DOHH2 (cell line): ENCODE measurements around the gene SCNN1B.
A peak's percentile ranks its signal among the peaks of the same experiment; 100 is the strongest.
"Not testable (repeated sequence)": the region's sequence is repeated elsewhere in the genome, so short reads cannot be mapped to it uniquely, and the experiment has no call there.

ENCODE experiments used
- H3F3A ChIP-seq: fragments of 200-600 bp; sonication (generic), shearing (Covaris generic); 2 replicates; pipeline ENCODE4 v1.6.0; 2016; ENCODE audit warnings: antibody characterized with exemption, mild to moderate bottlenecking; ENCODE audit not compliant: control insufficient read depth, insufficient read depth
- H3K27ac ChIP-seq: fragments of 200-600 bp; sonication (generic); 2 replicates; pipeline ENCODE4 v1.5.1; 2014; ENCODE audit warnings: low read depth, mild to moderate bottlenecking, low read length, moderate library complexity
- H3K27me3 ChIP-seq: fragments of 200-600 bp; sonication (generic); 2 replicates; pipeline ENCODE4 v1.6.1; 2014; ENCODE audit warnings: mild to moderate bottlenecking, low read length, mixed read lengths; ENCODE audit not compliant: control insufficient read depth
- H3K36me3 ChIP-seq: fragments of 200-600 bp; sonication (generic); 2 replicates; pipeline ENCODE4 v1.6.1; 2014; ENCODE audit warnings: mild to moderate bottlenecking, low read length, moderate library complexity, mixed read lengths; ENCODE audit not compliant: control insufficient read depth
- H3K4me1 ChIP-seq: fragments of 200-600 bp; sonication (generic); 2 replicates; pipeline ENCODE4 v1.6.1; 2014; ENCODE audit warnings: mild to moderate bottlenecking, low read length, mixed read lengths; ENCODE audit not compliant: control insufficient read depth
- H3K4me2 ChIP-seq: fragments of 200-600 bp; sonication (generic); 2 replicates; pipeline ENCODE4 v1.6.0; 2014; ENCODE audit warnings: mild to moderate bottlenecking, low read length, moderate library complexity
- H3K4me3 ChIP-seq: fragments of 200-600 bp; sonication (generic); 2 replicates; pipeline ENCODE4 v1.5.1; 2014; ENCODE audit warnings: mild to moderate bottlenecking, low read length, mixed read lengths
- H3K79me2 ChIP-seq: fragments of 200-600 bp; sonication (generic); 2 replicates; pipeline ENCODE4 v1.6.1; 2014; ENCODE audit warnings: mild to moderate bottlenecking, low read length, mixed read lengths; ENCODE audit not compliant: control insufficient read depth
- H3K9me2 ChIP-seq: fragments of 200-600 bp; sonication (generic); replicated peaks from 2 replicates; pipeline ENCODE4 v1.6.1; 2014; ENCODE audit warnings: mild to moderate bottlenecking, low read length, mixed read lengths; ENCODE audit not compliant: control insufficient read depth
- H3K9me3 ChIP-seq: fragments of 200-600 bp; sonication (generic); 2 replicates; pipeline ENCODE4 v1.6.1; 2014; ENCODE audit warnings: antibody characterized with exemption, low read length, mixed read lengths; ENCODE audit not compliant: control insufficient read depth, insufficient read depth
- H4K20me1 ChIP-seq: fragments of 200-600 bp; sonication (generic); 2 replicates; pipeline ENCODE4 v1.6.0; 2014; ENCODE audit warnings: low read depth, mild to moderate bottlenecking, antibody characterized with exemption, low read length, moderate library complexity; ENCODE audit not compliant: control insufficient read depth, insufficient read depth
- EZH2phosphoT487 ChIP-seq: fragments of 200-600 bp; sonication (generic); IDR thresholded peaks from 2 replicates; pipeline ENCODE4 v1.6.1; 2017; ENCODE audit warnings: borderline replicate concordance, mild to moderate bottlenecking, antibody characterized with exemption, low read length, moderate library complexity, mixed read lengths
- TF ChIP-seq, protein P1 (sequence below): fragments of 200-600 bp; sonication (generic); IDR thresholded peaks from one replicate; pipeline ENCODE4 v1.5.1; 2014; ENCODE audit warnings: antibody characterized with exemption, mild to moderate bottlenecking, low read depth, low read length; ENCODE audit not compliant: poor library complexity, severe bottlenecking

The SCNN1B gene

DNA sequence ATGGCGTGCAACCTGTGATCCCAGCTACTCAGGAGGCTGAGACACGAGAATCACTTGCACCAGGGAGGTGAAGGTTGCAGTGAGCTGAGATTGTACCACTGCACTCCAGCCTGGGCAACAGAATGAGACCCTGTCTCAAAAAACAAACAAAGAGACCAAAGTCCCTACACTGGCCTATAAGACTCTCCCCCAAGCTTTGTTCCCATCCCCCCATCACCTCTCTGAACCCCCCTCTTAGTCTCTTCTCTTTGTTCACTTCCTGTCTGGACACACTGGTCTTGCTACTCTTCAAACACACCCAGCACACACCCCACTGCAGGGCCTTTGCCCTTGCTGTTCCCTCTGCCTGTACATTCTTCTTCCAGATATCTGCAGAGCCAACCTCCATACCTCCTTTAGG is 7.8 kb upstream of the SCNN1B start:
- Histone ChIP-seq H3K36me3 (no peaks in the 10 kb centered on the region), H3K9me2 (no peaks in the 10 kb centered on the region), H4K20me1 (no peaks in the 10 kb centered on the region), H3K4me2 (no peak overlapping the region), H3K4me3 (no peak overlapping the region), H3K4me1 (peaks cover under 1% of the 10 kb centered on the region; the same call in 1 of the 2 replicates), H3K27ac (no peak overlapping the region), H3K9me3 (no peaks in the 10 kb centered on the region), H3K79me2 (no peaks in the 10 kb centered on the region), H3F3A (no peaks in the 10 kb centered on the region), H3K27me3 (no peaks in the 10 kb centered on the region)
- TF ChIP-seq, protein P1, sequence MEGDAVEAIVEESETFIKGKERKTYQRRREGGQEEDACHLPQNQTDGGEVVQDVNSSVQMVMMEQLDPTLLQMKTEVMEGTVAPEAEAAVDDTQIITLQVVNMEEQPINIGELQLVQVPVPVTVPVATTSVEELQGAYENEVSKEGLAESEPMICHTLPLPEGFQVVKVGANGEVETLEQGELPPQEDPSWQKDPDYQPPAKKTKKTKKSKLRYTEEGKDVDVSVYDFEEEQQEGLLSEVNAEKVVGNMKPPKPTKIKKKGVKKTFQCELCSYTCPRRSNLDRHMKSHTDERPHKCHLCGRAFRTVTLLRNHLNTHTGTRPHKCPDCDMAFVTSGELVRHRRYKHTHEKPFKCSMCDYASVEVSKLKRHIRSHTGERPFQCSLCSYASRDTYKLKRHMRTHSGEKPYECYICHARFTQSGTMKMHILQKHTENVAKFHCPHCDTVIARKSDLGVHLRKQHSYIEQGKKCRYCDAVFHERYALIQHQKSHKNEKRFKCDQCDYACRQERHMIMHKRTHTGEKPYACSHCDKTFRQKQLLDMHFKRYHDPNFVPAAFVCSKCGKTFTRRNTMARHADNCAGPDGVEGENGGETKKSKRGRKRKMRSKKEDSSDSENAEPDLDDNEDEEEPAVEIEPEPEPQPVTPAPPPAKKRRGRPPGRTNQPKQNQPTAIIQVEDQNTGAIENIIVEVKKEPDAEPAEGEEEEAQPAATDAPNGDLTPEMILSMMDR: no peak

DNA sequence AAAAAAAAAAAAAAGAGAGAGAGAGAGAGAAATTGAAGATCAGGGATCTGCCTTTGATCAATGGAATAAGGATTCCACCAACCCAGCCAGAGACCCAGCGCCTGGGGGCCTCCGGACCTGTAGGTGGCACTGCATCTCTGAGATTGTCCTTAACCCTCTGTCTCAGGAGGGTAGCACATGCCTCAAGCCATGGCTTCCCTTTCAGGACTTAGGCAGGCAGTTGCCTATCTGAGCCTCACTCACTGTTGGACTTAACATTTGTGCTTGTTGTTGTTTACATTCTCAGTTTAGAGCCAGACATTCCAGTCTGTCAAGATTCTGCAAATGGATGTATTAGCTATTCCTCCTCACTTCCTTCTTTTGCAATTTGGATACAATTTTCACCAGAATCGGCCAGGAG is 5.1 kb upstream of the SCNN1B start:
- TF ChIP-seq, protein P1: peak; percentile 69
- TF ChIP-seq EZH2phosphoT487: no peak
- Histone ChIP-seq H3K9me3 (no peaks in the 10 kb centered on the region), H3K27ac (no peak overlapping the region), H4K20me1 (no peaks in the 10 kb centered on the region), H3K4me2 (no peak overlapping the region), H3K27me3 (peaks cover 8% of the 10 kb centered on the region), H3K4me1 (no peaks in the 10 kb centered on the region), H3F3A (no peaks in the 10 kb centered on the region), H3K79me2 (no peaks in the 10 kb centered on the region), H3K9me2 (no peaks in the 10 kb centered on the region), H3K4me3 (no peak overlapping the region), H3K36me3 (no peaks in the 10 kb centered on the region)

DNA sequence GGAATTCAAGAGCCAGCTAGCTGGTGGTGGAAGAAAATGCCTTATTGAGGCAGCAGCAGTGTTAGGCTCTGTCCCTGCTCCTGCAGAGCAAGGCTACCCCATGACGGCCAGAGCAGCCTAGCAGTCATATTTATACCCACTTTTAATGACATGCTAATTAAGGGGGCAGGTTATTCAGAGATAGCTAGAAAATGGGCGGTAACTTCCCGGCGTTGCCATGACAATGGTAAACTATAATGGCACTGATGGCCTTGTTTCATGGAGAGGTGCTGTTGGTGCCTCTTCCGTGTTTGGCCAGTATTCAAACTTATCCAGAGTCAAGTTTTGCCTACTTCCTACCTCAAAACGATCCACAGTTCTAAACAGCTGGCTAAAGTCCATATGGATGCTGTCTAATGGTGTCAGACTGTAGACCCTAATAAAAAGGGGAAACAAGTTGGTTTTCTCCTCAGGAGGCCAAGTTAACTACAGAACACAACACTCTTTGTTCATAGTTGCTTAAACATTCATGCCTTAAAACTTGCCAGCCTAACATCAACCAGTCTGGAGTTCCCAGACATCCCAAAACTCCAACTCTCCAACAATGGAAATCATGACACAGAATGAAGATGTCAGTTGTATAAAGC is 3.7 kb upstream of the SCNN1B start:
- TF ChIP-seq EZH2phosphoT487: no peak
- TF ChIP-seq, protein P1: no peak
- Histone ChIP-seq H3K9me3 (no peaks in the 10 kb centered on the region), H3K4me1 (no peaks in the 10 kb centered on the region), H3K36me3 (no peaks in the 10 kb centered on the region), H3K4me3 (no peak overlapping the region), H3K79me2 (no peaks in the 10 kb centered on the region), H3K9me2 (no peaks in the 10 kb centered on the region), H3K27ac (no peak overlapping the region), H3K27me3 (peaks cover 23% of the 10 kb centered on the region), H3K4me2 (no peak overlapping the region), H4K20me1 (no peaks in the 10 kb centered on the region), H3F3A (no peaks in the 10 kb centered on the region)

DNA sequence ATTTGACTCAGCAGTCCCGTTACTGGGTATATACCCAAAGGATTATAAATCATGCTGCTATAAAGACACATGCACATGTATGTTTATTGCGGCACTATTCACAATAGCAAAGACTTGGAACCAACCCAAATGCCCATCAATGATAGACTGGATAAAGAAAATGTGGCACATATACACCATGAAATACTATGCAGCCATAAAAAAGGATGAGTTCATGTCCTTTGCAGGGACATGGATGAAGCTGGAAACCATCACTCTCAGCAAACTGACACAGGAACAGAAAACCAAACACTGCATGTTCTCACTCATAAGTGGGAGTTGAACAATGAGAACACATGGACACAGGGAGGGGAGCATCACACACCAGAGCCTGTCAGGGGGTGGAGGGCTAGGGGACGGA is 2.3 kb upstream of the SCNN1B start:
- H3K27me3 ChIP-seq: peaks cover 33% of the 10 kb centered on the region
- not testable (repeated sequence) for H3K36me3 ChIP-seq, H3K9me3 ChIP-seq, H3K9me2 ChIP-seq, H3K4me2 ChIP-seq, H3K27ac ChIP-seq, H3F3A ChIP-seq, H3K4me3 ChIP-seq, H3K79me2 ChIP-seq, H4K20me1 ChIP-seq, H3K4me1 ChIP-seq
